Measurements from ENCODE around the gene GON4L. TPM values are rescaled to one million over a fixed set of nuclear protein-coding genes. Genes with fewer than 3 reads are reported as not detected.

The GON4L gene
- total and polyA plus RNA-seq, 2 experiments from 2014 or later = 45.2 to 93.1 TPM

- TF ChIP-seq, protein P1, sequence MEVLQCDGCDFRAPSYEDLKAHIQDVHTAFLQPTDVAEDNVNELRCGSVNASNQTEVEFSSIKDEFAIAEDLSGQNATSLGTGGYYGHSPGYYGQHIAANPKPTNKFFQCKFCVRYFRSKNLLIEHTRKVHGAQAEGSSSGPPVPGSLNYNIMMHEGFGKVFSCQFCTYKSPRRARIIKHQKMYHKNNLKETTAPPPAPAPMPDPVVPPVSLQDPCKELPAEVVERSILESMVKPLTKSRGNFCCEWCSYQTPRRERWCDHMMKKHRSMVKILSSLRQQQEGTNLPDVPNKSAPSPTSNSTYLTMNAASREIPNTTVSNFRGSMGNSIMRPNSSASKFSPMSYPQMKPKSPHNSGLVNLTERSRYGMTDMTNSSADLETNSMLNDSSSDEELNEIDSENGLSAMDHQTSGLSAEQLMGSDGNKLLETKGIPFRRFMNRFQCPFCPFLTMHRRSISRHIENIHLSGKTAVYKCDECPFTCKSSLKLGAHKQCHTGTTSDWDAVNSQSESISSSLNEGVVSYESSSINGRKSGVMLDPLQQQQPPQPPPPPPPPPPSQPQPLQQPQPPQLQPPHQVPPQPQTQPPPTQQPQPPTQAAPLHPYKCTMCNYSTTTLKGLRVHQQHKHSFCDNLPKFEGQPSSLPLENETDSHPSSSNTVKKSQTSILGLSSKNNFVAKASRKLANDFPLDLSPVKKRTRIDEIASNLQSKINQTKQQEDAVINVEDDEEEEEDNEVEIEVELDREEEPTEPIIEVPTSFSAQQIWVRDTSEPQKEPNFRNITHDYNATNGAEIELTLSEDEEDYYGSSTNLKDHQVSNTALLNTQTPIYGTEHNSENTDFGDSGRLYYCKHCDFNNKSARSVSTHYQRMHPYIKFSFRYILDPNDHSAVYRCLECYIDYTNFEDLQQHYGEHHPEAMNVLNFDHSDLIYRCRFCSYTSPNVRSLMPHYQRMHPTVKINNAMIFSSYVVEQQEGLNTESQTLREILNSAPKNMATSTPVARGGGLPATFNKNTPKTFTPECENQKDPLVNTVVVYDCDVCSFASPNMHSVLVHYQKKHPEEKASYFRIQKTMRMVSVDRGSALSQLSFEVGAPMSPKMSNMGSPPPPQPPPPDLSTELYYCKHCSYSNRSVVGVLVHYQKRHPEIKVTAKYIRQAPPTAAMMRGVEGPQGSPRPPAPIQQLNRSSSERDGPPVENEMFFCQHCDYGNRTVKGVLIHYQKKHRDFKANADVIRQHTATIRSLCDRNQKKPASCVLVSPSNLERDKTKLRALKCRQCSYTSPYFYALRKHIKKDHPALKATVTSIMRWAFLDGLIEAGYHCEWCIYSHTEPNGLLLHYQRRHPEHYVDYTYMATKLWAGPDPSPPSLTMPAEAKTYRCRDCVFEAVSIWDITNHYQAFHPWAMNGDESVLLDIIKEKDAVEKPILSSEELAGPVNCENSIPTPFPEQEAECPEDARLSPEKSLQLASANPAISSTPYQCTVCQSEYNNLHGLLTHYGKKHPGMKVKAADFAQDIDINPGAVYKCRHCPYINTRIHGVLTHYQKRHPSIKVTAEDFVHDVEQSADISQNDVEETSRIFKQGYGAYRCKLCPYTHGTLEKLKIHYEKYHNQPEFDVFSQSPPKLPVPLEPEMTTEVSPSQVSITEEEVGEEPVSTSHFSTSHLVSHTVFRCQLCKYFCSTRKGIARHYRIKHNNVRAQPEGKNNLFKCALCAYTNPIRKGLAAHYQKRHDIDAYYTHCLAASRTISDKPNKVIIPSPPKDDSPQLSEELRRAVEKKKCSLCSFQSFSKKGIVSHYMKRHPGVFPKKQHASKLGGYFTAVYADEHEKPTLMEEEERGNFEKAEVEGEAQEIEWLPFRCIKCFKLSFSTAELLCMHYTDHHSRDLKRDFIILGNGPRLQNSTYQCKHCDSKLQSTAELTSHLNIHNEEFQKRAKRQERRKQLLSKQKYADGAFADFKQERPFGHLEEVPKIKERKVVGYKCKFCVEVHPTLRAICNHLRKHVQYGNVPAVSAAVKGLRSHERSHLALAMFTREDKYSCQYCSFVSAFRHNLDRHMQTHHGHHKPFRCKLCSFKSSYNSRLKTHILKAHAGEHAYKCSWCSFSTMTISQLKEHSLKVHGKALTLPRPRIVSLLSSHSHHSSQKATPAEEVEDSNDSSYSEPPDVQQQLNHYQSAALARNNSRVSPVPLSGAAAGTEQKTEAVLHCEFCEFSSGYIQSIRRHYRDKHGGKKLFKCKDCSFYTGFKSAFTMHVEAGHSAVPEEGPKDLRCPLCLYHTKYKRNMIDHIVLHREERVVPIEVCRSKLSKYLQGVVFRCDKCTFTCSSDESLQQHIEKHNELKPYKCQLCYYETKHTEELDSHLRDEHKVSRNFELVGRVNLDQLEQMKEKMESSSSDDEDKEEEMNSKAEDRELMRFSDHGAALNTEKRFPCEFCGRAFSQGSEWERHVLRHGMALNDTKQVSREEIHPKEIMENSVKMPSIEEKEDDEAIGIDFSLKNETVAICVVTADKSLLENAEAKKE (CRISPR knock-in tag; IDR thresholded peaks at IDR 0.05) = no peak
- no peak for TF ChIP-seq ZNF114 (CRISPR knock-in tag; IDR thresholded peaks at IDR 0.05)
- no peak for TF ChIP-seq JUNB (IDR thresholded peaks at IDR 0.05; ENCODE audit: unreplicated experiment)
- TF ChIP-seq EZH2phosphoT487 (IDR thresholded peaks at IDR 0.05; ENCODE audit: unreplicated experiment) = no peak
- TF ChIP-seq ZNF331 (CRISPR knock-in tag; IDR thresholded peaks at IDR 0.05; ENCODE audit: low read depth) = no peak
- TF ChIP-seq NANOG (IDR thresholded peaks at IDR 0.05; ENCODE audit: borderline replicate concordance) = no peak
These were observed 62.3 kb downstream of the GON4L start (continued) for GRCh38 chr1:155794605-155795245.

- DNase-seq (ENCODE audit: low spot score) (no peak), ATAC-seq (no peak)
- Histone ChIP-seq H2AFZ (no peak overlapping the region), H3F3A (replicated peaks; ENCODE audit: low read depth) (peaks cover 8% of the 10 kb centered on the region; the same call in 1 of the 2 replicates), H3K9me2 (ENCODE audit: insufficient read depth) (no peaks in the 10 kb centered on the region), H3K79me2 (replicated peaks; ENCODE audit: insufficient read depth) (no peaks in the 10 kb centered on the region; the same call in 1 of the 2 replicates), H3K27me3 (ENCODE audit: insufficient read depth) (no peaks in the 10 kb centered on the region), H3K36me3 (ENCODE audit: insufficient read depth) (peaks cover 8% of the 10 kb centered on the region; the same call in 1 of the 2 replicates), H3K4me2 (no peak overlapping the region), H3K4me3 (no peak overlapping the region), H3K27ac (ENCODE audit: low read depth) (peak overlapping the region; percentile 21; the same call in 1 of the 2 replicates), H3K4me1 (ENCODE audit: insufficient read depth) (no peaks in the 10 kb centered on the region), H4K20me1 (replicated peaks; ENCODE audit: insufficient read depth) (peaks cover 4% of the 10 kb centered on the region; the same call in 1 of the 2 replicates)
- H3K27me3 Mint-ChIP-seq (ENCODE audit: insufficient read depth, low read depth, poor library complexity) = no peaks in the 10 kb centered on the region
- H3K36me3 Mint-ChIP-seq (ENCODE audit: low read depth) = peaks cover 26% of the 10 kb centered on the region
- no peaks in the 10 kb centered on the region for H3K9me3 Mint-ChIP-seq
- no peak overlapping the region for H3K4me3 Mint-ChIP-seq
- no peak overlapping the region for H3K27ac Mint-ChIP-seq
- TF ChIP-seq EZH2phosphoT487 (IDR thresholded peaks at IDR 0.05; ENCODE audit: unreplicated experiment) = no peak
- TF ChIP-seq ZNF114 (CRISPR knock-in tag; IDR thresholded peaks at IDR 0.05) = no peak
- TF ChIP-seq, protein P2, sequence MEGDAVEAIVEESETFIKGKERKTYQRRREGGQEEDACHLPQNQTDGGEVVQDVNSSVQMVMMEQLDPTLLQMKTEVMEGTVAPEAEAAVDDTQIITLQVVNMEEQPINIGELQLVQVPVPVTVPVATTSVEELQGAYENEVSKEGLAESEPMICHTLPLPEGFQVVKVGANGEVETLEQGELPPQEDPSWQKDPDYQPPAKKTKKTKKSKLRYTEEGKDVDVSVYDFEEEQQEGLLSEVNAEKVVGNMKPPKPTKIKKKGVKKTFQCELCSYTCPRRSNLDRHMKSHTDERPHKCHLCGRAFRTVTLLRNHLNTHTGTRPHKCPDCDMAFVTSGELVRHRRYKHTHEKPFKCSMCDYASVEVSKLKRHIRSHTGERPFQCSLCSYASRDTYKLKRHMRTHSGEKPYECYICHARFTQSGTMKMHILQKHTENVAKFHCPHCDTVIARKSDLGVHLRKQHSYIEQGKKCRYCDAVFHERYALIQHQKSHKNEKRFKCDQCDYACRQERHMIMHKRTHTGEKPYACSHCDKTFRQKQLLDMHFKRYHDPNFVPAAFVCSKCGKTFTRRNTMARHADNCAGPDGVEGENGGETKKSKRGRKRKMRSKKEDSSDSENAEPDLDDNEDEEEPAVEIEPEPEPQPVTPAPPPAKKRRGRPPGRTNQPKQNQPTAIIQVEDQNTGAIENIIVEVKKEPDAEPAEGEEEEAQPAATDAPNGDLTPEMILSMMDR (conservative IDR thresholded peaks at IDR 0.05; ENCODE audit: low read depth in 2 of 2) = no peak
- TF ChIP-seq CREB1 (CRISPR knock-in tag; IDR thresholded peaks at IDR 0.05; ENCODE audit: low read depth) = no peak
- no peak for TF ChIP-seq STAT1 (IDR thresholded peaks at IDR 0.05; ENCODE audit: unreplicated experiment)
- no peaks in the 10 kb centered on the region for H3K4me1 Mint-ChIP-seq
These were observed 63.8 kb downstream of the GON4L start for GRCh38 chr1:155793213-155793612.
